ENCODE data around the gene RRP36. TPM values are rescaled to one million over a fixed set of nuclear protein-coding genes. Genes with fewer than 3 reads are reported as not detected.

The RRP36 gene
- total RNA-seq, 1 experiment from 2014 or later: 133 TPM

- H3K9me2 ChIP-seq (replicated peaks; ENCODE audit: low read length): no peaks in the 10 kb centered on the region
- no TSS peak for BruUV-seq (replicated peaks)
- POLR2A ChIA-PET (ENCODE audit: unreplicated experiment): interaction anchor here (0.6 kb wide), 1 partner anchor 49 kb away, joined by 4 read pairs; no protein-coding TSS in a partner anchor
- peaks cover 41% of the 10 kb centered on the region for H3K79me2 ChIP-seq (ENCODE audit: low read length)
- H3K9me3 ChIP-seq (ENCODE audit: low read length): no peaks in the 10 kb centered on the region
- no peaks in the 10 kb centered on the region for H3K36me3 ChIP-seq (ENCODE audit: low read depth, low read length)
- H3K4me1 ChIP-seq (ENCODE audit: insufficient read depth, low read length): peaks cover 10% of the 10 kb centered on the region; the same call in 1 of the 2 replicates
- H4K20me1 ChIP-seq (ENCODE audit: low read length): no peaks in the 10 kb centered on the region
- H3K4me2 ChIP-seq (ENCODE audit: low read length): peak within 1 kb of the TSS; percentile 92
- intact Hi-C loops (cut with micrococcal nuclease): no loop called here
- H3K27me3 ChIP-seq (ENCODE audit: low read length): no peaks in the 10 kb centered on the region
- peak; percentile 72 for ATAC-seq
- peak within 1 kb of the TSS; percentile 87 for H3K4me3 ChIP-seq (ENCODE audit: low read length)
- TF ChIP-seq EZH2phosphoT487 (IDR thresholded peaks at IDR 0.05; ENCODE audit: borderline replicate concordance, low read length) (no peak), EZH2 (IDR thresholded peaks at IDR 0.05; ENCODE audit: low read length, unreplicated experiment) (no peak), CTCF (conservative IDR thresholded peaks at IDR 0.05; ENCODE audit: low read depth, low read length) (no peak)
- DNase-seq: peak; percentile 51
- H3K27ac ChIP-seq (ENCODE audit: low read length): no peak within 1 kb of the TSS
- H3K9ac ChIP-seq (ENCODE audit: low read length): peak within 1 kb of the TSS; percentile 77
- peak within 1 kb of the TSS; percentile 93 for H2AFZ ChIP-seq (ENCODE audit: low read length)
- no peaks in the 10 kb centered on the region for H3F3A ChIP-seq (ENCODE audit: low read length, unreplicated experiment)
- CTCF ChIA-PET: interaction anchor here (1.4 kb wide), 1 partner anchor 68 kb away, joined by 3 read pairs; no protein-coding TSS in a partner anchor
Observed at GRCh38 chr6:43075670-43076463, 54.4 kb downstream of the RRP36 start, which contains the start of gene PTK7. Gene PTK7 (plus strand): TSS chr6:43076314. CDS start chr6:43076489, 175 bp downstream.

DNA sequence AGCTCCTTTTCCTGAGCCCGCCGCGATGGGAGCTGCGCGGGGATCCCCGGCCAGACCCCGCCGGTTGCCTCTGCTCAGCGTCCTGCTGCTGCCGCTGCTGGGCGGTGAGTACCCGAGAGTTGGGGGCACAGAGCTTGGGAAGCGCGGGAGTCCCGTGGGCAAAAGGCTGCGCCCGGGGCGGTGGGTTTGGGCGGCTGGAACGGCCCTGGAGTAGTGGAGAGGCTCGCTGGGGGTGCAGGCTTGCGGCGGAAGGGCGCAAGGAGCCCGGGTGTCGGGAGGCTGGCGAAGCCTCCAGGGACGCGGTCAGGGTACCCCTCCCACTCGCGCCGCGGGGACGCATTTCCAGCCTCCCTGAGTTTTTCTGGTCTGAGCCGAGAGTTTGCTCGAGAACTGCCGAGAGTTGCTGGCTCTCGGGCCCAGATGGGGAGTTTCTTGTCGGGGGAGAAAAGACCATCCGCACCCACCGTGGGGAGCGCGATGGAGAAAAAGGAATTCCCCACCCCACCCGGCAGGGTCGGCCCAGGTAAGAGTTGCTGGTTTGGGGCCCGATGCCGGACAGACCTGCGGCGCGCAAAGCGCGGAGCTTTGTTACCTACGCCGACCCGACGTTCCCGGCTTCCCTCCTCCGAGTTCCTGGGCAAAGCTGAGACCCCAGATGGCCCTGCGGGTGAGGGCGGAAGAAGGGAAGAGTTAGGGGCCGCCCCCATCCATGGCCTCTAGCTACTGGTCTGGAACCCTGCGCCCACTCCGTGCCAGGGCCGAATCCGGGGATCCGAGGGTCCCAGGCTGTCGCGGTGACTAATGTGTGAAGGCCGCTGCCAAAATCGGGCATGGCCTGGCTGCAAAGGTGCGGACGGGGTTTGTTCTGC is 55.3 kb downstream of the RRP36 start:
- Histone ChIP-seq H3K27ac (ENCODE audit: low read length) (no peak overlapping the region), H3K4me1 (ENCODE audit: insufficient read depth, low read length) (peaks cover 10% of the 10 kb centered on the region; the same call in 1 of the 2 replicates), H3K36me3 (ENCODE audit: low read depth, low read length) (no peaks in the 10 kb centered on the region), H2AFZ (ENCODE audit: low read length) (peak overlapping the region; percentile 93), H4K20me1 (ENCODE audit: low read length) (no peaks in the 10 kb centered on the region), H3F3A (ENCODE audit: low read length, unreplicated experiment) (no peaks in the 10 kb centered on the region), H3K9me2 (replicated peaks; ENCODE audit: low read length) (no peaks in the 10 kb centered on the region), H3K9ac (ENCODE audit: low read length) (peak overlapping the region; percentile 77), H3K9me3 (ENCODE audit: low read length) (no peaks in the 10 kb centered on the region), H3K27me3 (ENCODE audit: low read length) (no peaks in the 10 kb centered on the region), H3K4me2 (ENCODE audit: low read length) (peak overlapping the region; percentile 92), H3K79me2 (ENCODE audit: low read length) (peaks cover 48% of the 10 kb centered on the region), H3K4me3 (ENCODE audit: low read length) (peak overlapping the region; percentile 87)
- peak; percentile 42 for ATAC-seq
- CTCF ChIA-PET: interaction anchor here (1.4 kb wide), 1 partner anchor 67 kb away, joined by 3 read pairs; no protein-coding TSS in a partner anchor
- BruUV-seq (replicated peaks): TSS peak; percentile 46
- no peak for TF ChIP-seq CTCF (conservative IDR thresholded peaks at IDR 0.05; ENCODE audit: low read depth, low read length)
- no peak for TF ChIP-seq EZH2 (IDR thresholded peaks at IDR 0.05; ENCODE audit: low read length, unreplicated experiment)
- no peak for TF ChIP-seq EZH2phosphoT487 (IDR thresholded peaks at IDR 0.05; ENCODE audit: borderline replicate concordance, low read length)
- POLR2A ChIA-PET (ENCODE audit: unreplicated experiment): interaction anchor here (0.6 kb wide), 1 partner anchor 48 kb away, joined by 4 read pairs; no protein-coding TSS in a partner anchor
- intact Hi-C loops (cut with micrococcal nuclease): no loop called here
- peak; percentile 53 for DNase-seq
